Left hindlimb (tissue), 1 donor: Measurements from ENCODE around the gene HTD2.
"Not testable (repeated sequence)": the region's sequence is repeated elsewhere in the genome, so short reads cannot be mapped to it uniquely, and the experiment has no call there.

Experiments
- DNase-seq: peaks from one replicate; pipeline ENCODE4 v3.0.0-alpha.2; 2018

Gene HTD2

GRCh38 chr3:58333206-58334012 is 27.1 kb downstream of the HTD2 start:
- peak; percentile 54 for DNase-seq

GRCh38 chr3:58334013-58334321 is 27.6 kb downstream of the HTD2 start:
- DNase-seq: no peak

GRCh38 chr3:58334506-58334884 is 28.2 kb downstream of the HTD2 start:
- no peak for DNase-seq

GRCh38 chr3:58335652-58335947 is 29.3 kb downstream of the HTD2 start:
- DNase-seq: no peak

- no peak for DNase-seq
Measured at GRCh38 chr3:58336135-58336882, 30.0 kb downstream of the HTD2 start.

GRCh38 chr3:58337190-58337589 is 30.9 kb downstream of the HTD2 start:
- DNase-seq: no peak

- DNase-seq: not testable (repeated sequence)
Measured at GRCh38 chr3:58339146-58339545, 32.8 kb downstream of the HTD2 start.

- DNase-seq: no peak
Measured at GRCh38 chr3:58340594-58341244, 34.4 kb downstream of the HTD2 start.

GRCh38 chr3:58341376-58341775 is 35.1 kb downstream of the HTD2 start:
- no peak for DNase-seq

GRCh38 chr3:58342676-58343075 is 36.4 kb downstream of the HTD2 start:
- no peak for DNase-seq

- DNase-seq: no peak
Measured at GRCh38 chr3:58345457-58345856, 39.1 kb downstream of the HTD2 start.

GRCh38 chr3:58346368-58346767 is 40.0 kb downstream of the HTD2 start:
- DNase-seq: no peak

- DNase-seq: no peak
Measured at GRCh38 chr3:58347984-58348383, 41.7 kb downstream of the HTD2 start.

- no peak for DNase-seq
Measured at GRCh38 chr3:58349792-58350626, 43.7 kb downstream of the HTD2 start.

- DNase-seq: no peak
Measured at GRCh38 chr3:58350627-58351013, 44.3 kb downstream of the HTD2 start.

GRCh38 chr3:58351920-58352319 is 45.6 kb downstream of the HTD2 start:
- no peak for DNase-seq

GRCh38 chr3:58352626-58353025 is 46.3 kb downstream of the HTD2 start:
- no peak for DNase-seq

GRCh38 chr3:58353722-58354553 is 47.6 kb downstream of the HTD2 start:
- DNase-seq: no peak

GRCh38 chr3:58355179-58355578 is 48.9 kb downstream of the HTD2 start:
- DNase-seq: no peak

- no peak for DNase-seq
Measured at GRCh38 chr3:58356054-58356453, 49.7 kb downstream of the HTD2 start.

GRCh38 chr3:58357402-58357801 is 51.1 kb downstream of the HTD2 start:
- DNase-seq: no peak

GRCh38 chr3:58358092-58358491 is 51.8 kb downstream of the HTD2 start:
- DNase-seq: no peak
